Sciatic nerve (tissue), 2 donors: ENCODE measurements around the gene ZNRD2. TPM values are rescaled to one million over a fixed set of nuclear protein-coding genes. Genes with fewer than 3 reads are reported as not detected.
"Not testable (repeated sequence)": the region's sequence is repeated elsewhere in the genome, so short reads cannot be mapped to it uniquely, and the experiment has no call there.

ENCODE experiments used
- ATAC-seq: fragments of 200-7000 bp; cut with Tn5 transposase; one replicate; pipeline ENCODE4 v1.9.1; 2020; ENCODE audit warnings: mild to moderate bottlenecking, moderate library complexity
- DNase-seq: peaks from one replicate; pipeline ENCODE4 v3.0.0-alpha.2; 2020; ENCODE audit warnings: low spot score
- intact Hi-C: fragments of 100-400 bp; cut with DNase I; formaldehyde crosslinking; loops from one replicate; pipeline ENCODE4 v1.14.2; 2022
- total RNA-seq: library from RNA; stranded (reverse); fragmentation: NEBNext Ultra II Directional; extraction: Animal tissue kit (Norgen Biotek cat#: 25700); gene quantifications from one replicate; pipeline ENCODE4 v1.2.1, GENCODE V29; 2021
- donor health status: DM: no; HTN: no; CAD: no.
- donor health status: DM: no; HTN: no; CAD: no.

The ZNRD2 gene
- total RNA-seq, 1 donor from 2014 or later, result 23.7 TPM

DNA sequence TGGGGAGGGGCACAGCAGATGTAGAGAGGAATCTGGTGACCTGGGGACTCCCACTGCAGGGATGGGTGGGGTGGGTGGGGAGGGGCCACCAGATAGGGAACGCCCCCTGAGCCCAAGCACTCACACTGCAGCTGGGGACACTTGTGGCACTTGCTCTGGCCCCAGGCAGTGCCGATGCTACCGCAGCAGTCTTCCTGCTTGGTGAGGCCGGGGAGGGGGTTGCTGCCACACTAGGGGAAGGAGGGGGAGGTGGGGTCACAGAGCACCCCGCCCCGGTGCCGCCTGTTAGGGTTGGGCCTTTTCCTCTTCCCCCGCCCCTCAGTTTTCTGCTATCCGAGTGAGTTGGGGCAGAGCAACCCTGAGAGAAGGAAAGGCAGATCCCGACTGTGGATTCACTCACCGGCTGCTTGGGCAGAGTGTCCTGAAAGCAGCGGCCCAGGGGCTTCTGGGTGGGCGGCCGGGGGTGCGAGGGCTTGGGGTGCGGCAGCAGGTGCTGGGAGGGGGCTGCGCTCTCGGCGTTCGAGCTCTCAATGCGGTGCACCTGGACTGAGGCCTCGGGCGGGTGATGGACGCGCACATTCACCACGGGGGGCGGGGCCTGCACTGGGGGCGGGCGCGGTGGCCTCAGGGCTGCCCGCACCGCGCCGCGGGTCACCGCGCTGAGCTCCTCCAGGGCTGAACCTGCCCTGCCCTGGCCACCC lies 16.8 kb upstream of the ZNRD2 start:
- intact Hi-C loops, result no loop called here
- DNase-seq (no peak), ATAC-seq (no peak)

- intact Hi-C loops, result no loop called here
- ATAC-seq, result no peak
- no peak for DNase-seq
Observed at GRCh38 chr11:65554057-65554818, 16.0 kb upstream of the ZNRD2 start.

GRCh38 chr11:65554842-65555430 lies 15.3 kb upstream of the ZNRD2 start:
- DNase-seq, result no peak
- no peak for ATAC-seq
- intact Hi-C loops, result no loop called here

GRCh38 chr11:65555693-65556231 lies 14.5 kb upstream of the ZNRD2 start:
- peak; percentile 40 for ATAC-seq
- intact Hi-C loops, result no loop called here

GRCh38 chr11:65556470-65557279 lies 13.6 kb upstream of the ZNRD2 start:
- intact Hi-C loops, result no loop called here
- ATAC-seq, result no peak
- DNase-seq, result no peak

More at GRCh38 chr11:65555693-65556231, 14.5 kb upstream of the ZNRD2 start:
- DNase-seq, result peak; percentile 71

GRCh38 chr11:65557280-65558001 lies 12.8 kb upstream of the ZNRD2 start:
- ATAC-seq, result no peak
- intact Hi-C loops, result no loop called here
- peak; percentile 70 for DNase-seq

- peak; percentile 91 for DNase-seq
- ATAC-seq, result peak; percentile 82
- intact Hi-C loops, result no loop called here
Observed at GRCh38 chr11:65558002-65558929, 12.0 kb upstream of the ZNRD2 start, which contains the start of gene LTBP3. LTBP3 (minus strand) TSS chr11:65558359; CDS start chr11:65557959, 400 bp downstream.

- intact Hi-C loops, result no loop called here
- peak; percentile 84 for DNase-seq
- ATAC-seq, result peak; percentile 65
Observed at GRCh38 chr11:65558930-65559509, 11.3 kb upstream of the ZNRD2 start.

DNA sequence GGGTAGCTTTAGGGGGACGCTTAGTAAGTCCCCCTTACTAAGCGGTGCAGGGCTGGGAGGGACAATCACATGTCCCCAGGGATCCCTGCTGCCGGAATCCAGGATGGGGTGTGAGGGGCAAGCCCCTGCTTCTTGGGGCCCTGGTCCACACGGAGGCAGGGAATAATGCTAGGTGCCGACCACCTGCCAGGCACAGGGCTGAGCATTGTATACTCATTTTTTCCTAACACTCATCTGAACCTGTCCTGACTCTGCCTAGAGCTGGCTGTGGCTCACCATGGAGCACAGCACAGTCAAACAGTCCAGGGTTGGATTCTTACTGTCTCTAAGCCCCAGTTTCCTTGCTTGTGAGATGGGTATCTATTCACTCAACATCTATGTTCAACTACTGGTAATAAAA lies 10.7 kb upstream of the ZNRD2 start:
- intact Hi-C loops, result no loop called here
- ATAC-seq (peak; percentile 3), DNase-seq (no peak)

DNA sequence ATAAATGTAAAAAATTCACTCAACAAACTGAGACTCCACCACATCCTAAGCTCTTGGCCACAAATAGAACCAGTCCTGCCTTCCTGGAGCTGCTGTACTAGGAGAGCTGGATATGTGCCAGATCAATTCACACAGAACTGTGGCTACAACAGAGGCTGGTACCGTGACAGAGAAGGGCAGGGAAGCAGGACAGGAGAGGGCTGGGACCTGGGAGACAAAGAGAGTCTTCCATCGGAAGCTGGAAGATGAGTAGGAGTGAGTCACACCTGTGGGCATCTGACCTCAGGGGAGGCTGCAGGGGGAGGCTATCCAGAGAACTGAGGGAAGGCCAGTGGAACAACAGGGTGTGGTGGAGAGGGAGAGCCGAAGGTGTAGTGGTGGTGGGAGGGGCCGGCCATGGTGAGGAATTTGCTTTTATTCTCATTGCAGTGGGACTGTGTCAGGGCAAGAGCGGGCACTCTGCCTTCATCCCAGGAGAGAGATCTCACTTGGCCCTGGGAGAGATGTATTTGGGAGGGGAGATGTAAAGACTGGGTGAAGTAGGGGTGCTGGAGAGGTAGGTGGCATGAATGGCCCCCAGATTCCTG lies 10.2 kb upstream of the ZNRD2 start:
- ATAC-seq (no peak), DNase-seq (no peak)
- intact Hi-C loops, result no loop called here

GRCh38 chr11:65560555-65561418 lies 9.5 kb upstream of the ZNRD2 start:
- ATAC-seq, result peak; percentile 30
- intact Hi-C loops, result no loop called here
- peak; percentile 81 for DNase-seq

- ATAC-seq, result no peak
- no peak for DNase-seq
- intact Hi-C loops, result no loop called here
Observed at GRCh38 chr11:65562020-65562419, 8.3 kb upstream of the ZNRD2 start.

DNA sequence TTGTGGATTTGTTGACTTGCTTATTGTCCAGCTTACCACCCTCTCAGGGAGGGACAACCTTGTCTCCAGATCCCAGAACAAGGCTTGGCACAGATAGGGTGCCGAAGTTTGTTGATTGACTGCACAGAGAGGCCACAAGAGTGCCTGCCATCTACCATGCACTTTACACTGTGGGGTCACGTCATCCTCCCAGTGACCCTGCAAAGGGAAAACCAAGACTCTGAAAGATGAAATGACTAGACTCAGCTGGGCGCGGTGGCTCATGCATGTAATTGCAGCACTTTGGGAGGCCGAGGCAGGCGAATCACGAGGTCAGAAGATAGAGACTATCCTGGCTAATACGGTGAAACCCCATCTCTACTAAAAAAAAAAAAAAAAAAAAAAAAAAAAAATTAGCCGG lies 7.5 kb upstream of the ZNRD2 start:
- ATAC-seq, result no peak
- no peak for DNase-seq
- intact Hi-C loops, result no loop called here

DNA sequence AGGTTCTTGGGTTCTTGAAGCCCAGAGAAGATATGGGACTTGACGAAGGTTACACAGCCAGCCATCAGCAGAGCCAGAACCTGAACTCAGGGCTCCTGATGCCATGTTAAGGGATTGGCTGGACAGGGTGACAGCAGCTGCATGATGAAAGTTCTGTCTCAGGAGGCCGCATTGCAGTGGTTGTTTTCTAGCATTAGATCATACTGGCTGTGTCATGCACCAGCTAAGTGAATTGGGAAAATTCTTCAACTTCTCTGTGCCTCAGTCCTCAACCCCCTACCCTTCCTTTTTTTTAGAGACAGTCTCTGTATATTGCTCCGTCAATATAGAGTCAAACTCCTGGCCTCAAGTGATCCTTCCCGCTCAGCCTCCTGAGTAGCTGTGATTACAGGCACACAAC lies 6.7 kb upstream of the ZNRD2 start:
- no peak for ATAC-seq
- intact Hi-C loops, result no loop called here
- DNase-seq, result no peak

GRCh38 chr11:65564879-65565559 lies 5.3 kb upstream of the ZNRD2 start:
- ATAC-seq, DNase-seq, intact Hi-C loops: not testable (repeated sequence)
